ENCODE data around the gene TNFRSF21. TPM values are rescaled to one million over a fixed set of nuclear protein-coding genes. Genes with fewer than 3 reads are reported as not detected.
"Not testable (repeated sequence)": the region's sequence is repeated elsewhere in the genome, so short reads cannot be mapped to it uniquely, and the experiment has no call there.

TNFRSF21 gene, protein sequence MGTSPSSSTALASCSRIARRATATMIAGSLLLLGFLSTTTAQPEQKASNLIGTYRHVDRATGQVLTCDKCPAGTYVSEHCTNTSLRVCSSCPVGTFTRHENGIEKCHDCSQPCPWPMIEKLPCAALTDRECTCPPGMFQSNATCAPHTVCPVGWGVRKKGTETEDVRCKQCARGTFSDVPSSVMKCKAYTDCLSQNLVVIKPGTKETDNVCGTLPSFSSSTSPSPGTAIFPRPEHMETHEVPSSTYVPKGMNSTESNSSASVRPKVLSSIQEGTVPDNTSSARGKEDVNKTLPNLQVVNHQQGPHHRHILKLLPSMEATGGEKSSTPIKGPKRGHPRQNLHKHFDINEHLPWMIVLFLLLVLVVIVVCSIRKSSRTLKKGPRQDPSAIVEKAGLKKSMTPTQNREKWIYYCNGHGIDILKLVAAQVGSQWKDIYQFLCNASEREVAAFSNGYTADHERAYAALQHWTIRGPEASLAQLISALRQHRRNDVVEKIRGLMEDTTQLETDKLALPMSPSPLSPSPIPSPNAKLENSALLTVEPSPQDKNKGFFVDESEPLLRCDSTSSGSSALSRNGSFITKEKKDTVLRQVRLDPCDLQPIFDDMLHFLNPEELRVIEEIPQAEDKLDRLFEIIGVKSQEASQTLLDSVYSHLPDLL
- 56.0 and 71.9 TPM in 2 replicates for total RNA-seq

DNA sequence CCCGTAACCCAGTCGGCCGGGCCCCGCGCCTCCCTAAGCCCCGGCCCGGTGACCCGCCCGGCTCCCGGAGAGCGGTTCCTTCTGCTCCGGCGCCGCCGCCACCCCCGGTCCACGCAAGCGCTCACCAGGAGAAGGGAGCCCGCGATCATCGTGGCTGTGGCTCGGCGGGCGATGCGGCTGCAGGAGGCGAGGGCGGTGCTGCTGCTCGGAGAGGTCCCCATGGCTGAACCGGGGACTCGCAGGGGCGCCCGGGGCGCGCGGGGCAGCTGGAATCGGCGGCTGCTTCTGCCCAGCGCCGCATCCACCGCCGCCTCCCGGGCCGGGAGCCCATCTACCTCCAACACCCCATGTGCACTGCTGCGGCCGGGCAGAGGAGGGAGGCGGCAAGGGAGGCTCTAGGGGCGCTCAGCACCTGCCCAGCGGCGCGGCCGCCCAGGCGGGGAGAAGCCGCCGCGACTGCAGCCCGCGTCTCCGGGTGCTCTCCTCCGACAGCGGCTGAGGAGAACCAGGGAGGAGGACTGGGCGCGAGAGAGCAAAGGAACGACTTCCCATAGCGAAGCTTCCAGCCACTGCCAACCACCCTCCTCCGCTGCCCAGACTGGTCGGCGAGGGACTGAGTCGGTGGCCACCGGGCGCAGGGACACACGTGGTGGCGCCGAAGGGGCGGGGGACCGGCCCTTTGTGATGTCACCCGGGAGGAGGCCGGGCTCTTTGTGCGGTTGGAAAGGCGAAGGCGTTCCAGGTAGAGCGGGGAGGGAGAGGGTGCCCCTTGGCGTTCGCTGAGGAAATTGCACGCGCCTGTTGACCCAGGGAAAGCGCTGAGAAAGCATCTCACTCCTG, at the start of gene TNFRSF21:
Gene TNFRSF21, minus strand, starts transcription at position 615 of the 840 bp plus-strand sequence. Its CDS starts 394 bp downstream, at position 221.
- DNase-seq = peak; percentile 96

DNA sequence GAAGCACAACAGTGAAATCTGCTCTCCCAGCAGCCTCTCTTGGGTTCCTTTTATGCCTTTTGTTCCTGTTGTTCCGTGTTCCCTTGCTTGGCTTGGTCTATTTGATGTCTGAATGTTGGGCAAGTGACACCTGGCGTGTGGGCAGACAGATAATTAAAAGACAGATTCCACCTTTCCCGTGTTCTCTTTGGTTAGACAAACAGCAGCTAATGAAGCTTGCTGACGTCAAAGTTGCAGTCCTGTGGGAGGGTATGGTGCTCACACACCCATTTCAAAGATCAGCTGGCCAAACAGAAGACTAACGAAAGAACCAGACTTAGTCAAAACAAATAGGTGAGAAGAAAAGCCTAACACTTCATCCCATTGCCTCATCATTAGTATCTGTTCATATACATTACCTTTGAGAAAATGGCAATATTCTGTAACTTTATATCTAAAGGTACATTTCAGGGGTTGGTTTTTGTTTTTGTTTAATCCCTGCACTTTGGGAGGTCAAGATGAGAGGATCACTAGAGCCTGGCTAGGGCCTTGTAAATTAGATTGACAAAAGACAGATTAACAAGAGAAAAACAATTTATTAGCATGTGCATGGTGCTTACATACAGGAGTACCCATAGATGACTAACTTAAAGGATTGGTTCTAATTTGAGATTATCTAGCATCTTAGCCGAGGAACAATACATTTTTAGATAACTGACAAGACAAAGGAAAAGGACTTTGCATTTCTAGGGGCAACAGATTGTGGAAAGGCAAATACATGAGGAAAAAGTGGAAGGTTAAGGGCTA, 48.9 kb upstream of the TNFRSF21 start:
- DNase-seq = no peak

DNA sequence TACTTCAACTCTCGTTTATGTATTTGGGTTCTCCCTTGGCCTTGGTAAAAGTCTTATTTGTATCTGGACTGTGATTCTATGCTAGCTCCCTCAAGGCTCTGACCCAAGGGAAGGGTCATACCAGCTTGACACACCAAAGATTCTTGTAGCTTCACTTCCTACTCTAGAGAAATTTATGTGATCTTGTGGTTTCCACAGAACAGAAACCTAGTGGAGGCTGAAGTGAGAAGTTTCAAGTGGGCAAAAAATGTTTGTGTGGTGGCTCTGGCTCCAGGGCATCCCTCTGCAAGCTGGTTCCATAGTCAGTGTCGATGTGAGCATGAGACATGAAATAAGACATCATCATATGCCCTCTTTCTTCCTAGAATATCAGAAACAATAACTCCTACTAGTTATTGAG, 48.1 kb upstream of the TNFRSF21 start:
- no peak for DNase-seq

DNA sequence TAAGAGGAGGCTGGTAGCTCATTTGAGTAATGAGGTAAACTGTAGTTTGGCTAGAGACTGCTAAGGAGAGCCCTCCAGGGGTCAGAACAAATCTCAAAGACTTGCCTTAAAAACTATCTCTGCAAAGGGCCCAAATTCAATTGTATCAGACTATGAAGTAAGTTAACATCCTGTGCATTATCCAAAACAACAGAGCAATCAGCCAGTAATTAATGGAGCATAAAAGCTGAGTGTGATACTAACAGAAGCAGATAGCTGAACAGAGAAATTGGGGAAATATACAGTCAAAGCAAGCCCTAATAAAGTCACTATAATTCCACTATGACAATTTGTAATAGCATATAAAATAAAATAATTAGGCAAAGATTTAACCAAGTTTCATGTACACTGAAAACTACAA, 45.8 kb upstream of the TNFRSF21 start:
- no peak for DNase-seq

DNA sequence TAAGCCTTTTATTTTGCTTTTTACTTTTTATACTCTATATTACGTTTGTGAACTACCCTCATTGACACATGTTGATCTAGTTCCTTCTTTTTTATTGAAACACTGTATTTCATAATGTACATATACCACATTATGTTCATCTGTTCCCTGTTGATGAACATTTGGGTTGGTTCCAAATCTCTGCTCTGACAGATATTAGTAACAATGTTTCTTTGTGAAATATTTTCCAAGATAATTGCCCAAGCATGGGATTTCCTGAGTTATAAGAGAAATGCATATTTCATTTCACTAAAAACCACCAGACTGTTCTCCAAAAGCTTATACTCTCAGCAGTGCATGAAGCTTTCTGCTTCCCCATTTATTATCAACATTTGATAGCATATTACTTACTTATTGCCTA, 44.2 kb upstream of the TNFRSF21 start:
- no peak for DNase-seq

DNA sequence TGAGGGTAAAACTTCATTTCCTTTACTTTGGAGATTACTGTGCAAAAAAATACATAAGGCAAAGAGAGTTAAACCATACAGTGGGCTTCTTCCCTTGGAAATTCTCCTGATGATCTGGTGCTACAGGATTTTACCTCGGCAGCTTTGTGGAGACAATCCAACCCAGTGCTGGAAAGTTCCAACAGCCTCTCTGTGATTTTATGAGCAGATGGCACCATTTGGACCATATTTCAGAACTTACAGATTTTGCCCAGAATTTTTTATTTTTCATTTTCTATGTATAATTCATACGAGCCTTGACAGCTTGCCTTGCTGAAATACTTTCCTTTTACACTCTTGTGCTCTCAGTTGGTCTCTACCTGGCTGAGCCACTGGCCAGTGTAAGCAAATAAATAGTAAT, 43.3 kb upstream of the TNFRSF21 start:
- no peak for DNase-seq

DNA sequence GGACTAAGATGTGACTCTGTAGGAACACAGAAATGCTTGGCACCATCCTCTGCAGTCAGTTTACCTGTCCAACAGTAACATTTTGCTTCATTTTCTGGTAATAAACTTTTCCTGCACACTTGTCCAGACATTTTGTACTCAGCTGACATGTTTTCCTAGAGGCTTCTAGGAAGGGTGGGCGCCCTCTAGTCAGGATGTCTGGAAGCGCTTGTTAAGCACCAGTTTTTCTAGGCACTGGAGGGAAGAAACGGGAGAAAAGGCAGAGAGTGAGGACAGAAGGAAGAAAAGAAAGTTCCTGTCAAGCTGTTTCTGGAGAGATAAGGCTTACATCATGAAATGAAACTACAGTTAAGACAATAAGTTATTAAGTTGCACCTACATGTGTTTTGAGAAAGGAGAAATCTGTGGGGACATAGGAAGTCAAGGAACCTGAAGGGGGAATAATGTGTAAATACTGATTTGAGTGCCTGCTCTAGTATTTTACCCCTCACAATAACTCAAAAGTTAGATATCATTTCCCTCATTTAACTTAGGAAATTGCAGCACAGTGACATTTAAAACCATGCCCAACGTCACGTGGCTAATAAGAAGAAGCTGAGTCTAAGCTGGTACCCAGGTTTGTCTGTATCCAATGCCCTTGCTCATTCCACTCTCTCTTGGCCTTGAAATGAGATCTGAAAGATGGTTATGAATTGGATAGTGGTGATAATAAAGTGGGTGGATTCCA, 42.7 kb upstream of the TNFRSF21 start:
- DNase-seq = peak; percentile 13

DNA sequence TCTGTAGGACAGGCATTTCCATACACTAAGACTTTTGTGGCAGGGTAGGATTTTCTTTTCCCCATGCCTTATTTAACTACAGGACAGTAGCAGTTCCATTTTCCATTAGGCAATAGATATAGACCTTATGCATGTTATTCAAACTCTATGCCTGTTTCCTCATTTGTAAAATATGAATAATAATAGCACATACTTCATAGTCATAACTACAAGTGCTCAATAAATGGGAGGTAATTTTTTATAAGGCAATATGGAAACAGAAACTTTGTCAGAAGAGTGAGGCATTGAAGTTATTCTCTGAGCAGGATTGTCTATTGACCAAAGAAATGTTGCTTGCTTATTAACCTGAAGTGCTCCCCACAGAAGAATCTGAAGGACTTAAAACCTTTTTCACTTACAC, 41.9 kb upstream of the TNFRSF21 start:
- no peak for DNase-seq

DNA sequence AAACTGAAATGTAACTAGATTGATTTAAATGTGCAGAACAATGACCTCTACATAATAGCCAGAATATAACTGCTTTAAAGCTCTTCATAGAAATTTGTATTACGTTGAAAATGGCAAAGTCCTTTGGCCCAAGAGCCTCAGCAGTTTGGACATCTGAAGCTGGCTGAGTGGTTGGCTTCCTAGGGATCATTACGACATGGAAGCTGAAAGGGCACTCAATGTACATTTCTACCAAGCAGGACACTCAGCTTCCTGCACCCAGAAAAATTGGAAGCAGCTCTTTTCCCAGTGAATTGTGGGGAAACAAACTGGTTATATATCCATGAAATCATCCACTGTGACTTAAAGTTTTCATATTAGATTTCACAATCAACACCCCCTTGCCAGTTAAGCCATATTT, 40.2 kb upstream of the TNFRSF21 start:
- no peak for DNase-seq

DNA sequence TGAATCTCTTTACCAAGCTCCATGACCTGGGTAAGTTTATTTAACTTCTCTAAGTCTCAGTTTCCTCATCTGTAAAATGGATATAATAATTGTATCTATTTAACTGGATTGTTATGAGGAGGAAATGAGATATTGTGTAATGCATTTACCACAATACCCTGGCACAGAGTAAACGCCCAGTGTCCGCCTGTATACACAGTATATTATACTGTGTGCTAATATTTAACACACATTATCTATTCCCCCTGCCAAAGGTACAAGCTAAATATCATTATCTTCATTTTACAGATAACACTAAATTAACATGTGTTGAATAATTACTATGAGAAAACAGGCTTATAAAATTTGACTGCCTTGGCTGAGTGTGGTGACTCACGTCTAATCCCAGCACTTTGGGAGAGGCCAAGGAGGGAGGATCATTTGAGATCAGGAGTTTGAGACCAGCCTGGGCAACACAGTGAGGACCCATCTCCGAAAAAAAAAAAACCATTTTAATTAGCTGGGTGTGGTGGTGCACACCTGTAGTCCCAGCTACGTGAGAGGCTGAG, 38.7 kb upstream of the TNFRSF21 start:
- no peak for DNase-seq

DNA sequence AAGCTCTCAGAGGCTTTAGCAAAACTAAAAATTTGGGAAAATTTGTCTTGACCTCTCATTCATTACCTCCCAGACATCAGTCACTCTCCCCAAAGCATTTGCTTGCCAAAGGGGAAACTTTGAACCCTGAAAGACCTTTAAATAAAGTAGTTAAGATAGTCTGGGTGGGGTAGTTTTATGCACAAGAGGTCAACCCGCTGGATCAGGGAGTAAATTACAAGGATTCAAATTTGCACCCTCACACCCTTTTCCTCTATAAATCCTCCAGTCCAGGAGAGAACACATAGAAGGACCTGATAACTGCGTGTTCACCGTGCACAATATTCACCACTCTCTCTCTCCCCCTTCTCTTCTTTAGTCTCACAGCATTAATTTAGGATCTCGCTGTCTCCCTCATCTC, 36.1 kb upstream of the TNFRSF21 start:
- no peak for DNase-seq

DNA sequence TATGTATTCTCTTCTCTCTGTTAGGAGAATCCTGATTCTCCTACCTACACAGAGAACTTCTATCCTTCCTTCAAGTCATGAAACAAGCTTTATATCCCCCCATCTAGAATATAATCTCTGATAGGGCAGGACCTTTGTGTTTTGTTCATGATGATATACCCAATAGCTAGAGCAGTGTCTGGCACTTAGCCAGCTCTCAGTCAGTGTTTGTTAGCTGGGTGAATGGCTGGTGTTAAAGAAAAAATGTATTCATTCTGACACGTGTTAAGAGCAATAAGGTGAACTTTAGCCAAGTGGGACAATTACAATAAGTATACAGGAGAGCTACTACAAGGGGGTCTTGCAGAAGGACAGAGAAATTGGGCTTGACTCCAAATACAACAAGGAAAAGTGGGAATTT, 34.3 kb upstream of the TNFRSF21 start:
- DNase-seq = peak; percentile 4

DNA sequence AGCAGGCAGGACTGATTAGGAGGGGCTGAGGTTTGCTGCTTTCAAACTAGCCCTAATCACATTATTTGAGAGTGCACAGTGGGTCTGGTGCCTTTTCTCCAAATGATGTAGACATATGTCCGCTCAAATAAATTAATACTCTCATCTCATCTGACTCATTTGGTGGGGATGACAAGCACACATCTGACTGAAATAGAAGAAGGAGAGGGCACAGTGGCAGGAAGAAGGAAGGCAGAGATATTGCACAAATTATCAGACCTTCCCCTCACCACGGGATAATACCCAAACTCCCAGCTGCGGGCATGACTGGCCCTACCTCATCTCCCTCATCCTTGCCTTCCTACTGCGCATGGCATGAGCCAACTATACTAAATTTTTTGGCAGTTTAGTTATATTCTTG, 33.9 kb upstream of the TNFRSF21 start:
- no peak for DNase-seq

DNA sequence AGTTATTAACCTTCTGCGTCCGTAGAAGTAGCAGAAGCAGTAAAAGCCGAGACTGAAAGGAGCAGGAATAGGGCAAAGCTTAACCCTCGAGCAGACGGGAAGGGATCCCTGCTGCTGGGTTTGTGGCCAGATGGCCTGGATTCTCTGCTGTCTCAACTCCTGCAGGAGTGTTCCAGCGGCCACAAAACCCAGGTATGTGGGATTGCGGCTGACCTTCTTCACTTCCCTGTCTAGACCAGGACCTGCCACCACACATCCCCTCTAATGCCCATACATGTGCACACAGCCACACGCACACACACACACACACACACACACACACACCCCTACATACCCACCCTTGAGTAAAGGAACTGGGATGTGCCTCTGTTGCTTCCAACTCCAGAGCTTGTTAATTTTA, 33.1 kb upstream of the TNFRSF21 start:
- no peak for DNase-seq

DNA sequence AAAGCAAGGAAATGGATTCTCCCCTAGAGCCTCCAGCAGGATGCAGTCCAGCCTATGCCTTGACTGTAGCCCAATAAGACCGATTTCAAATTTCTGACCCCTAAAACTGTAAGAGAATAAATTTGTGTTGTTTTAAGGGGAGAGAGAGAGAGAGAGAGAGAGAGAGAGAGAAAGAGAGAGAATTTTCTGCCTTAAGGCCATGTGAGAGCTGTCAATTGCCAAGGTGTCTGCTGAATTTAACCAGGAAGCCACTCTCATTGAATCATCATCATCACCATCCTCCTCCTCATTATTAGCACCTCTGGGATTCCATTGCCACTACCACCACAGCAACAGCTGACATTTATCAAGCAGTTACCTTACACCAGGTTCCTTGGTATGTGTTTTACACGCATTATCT, 27.8 kb upstream of the TNFRSF21 start:
- no peak for DNase-seq

DNA sequence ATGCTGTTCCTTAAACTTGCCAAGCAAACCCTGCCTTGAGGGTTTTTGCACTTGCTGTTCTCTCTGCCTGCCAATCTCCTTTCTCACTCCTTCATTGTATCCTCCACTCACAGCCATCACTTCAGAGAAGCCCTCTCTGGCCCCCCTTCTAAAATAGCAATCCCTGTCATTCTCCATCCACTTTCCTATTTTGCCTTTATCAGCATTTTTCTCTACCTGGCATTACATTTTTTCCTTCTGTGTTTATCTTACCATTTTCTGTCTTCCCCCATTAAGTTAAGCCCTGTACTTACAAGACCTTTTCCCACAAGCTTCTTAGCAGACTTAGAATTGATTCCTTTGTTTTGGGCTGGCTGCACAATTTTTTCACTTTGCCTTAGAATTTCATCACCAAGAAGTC, 26.6 kb upstream of the TNFRSF21 start:
- DNase-seq = no peak

DNA sequence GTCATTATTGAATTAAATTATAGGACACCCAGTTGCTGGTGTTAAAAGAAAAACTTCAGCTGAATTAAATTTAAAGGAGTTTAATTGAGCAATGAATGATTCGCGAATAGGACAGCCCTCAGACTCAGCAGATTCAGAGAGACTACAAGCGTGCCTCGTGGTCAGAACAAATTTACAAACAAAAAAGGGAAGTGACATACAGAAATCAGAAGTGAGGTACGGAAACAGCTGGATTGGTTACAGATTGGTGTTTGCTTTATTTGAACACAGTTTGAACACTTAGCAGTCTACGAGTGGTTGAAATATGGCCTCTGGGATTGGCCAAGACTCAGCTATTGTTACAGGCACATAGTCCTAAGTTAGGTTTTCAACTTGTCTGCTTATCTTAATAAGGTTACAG, 25.8 kb upstream of the TNFRSF21 start:
- DNase-seq = peak; percentile 23

DNA sequence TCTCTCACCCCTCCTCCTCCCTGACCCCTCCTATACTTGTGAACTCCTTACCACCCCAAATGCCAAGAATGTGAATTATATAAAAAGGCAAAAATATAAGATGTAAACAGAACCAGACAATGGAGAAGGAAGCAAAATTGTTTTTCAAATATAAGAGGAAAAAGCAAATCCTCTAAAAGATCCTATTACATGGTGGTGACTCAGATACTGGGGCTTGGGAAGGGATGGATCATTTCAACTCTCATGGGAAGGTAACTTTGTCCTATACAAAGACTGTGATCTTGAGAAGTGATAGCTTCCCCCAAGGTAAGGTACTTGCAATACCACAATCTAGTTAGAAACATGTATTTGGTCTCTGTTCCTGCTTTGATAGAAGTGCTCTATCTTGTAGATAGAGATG, 24.6 kb upstream of the TNFRSF21 start:
- no peak for DNase-seq

DNA sequence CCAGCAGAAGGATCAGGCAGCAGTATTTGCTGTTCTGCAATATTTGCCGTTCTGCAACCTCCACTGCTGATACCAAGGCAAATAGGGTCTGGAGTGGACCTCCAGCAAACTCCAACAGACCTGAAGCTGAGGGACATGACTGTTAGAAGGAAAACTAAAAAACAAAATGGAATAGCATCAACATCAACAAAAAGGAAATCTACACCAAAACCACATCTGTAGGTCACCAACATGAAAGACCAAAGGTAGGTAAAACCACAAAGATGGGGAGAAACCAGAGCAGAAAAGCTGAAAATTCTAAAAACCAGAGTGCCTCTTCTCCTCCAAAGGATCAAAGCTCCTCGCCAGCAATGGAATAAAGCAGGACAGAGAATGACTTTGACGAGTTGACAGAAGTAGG, 18.9 kb upstream of the TNFRSF21 start:
- DNase-seq = not testable (repeated sequence)

DNA sequence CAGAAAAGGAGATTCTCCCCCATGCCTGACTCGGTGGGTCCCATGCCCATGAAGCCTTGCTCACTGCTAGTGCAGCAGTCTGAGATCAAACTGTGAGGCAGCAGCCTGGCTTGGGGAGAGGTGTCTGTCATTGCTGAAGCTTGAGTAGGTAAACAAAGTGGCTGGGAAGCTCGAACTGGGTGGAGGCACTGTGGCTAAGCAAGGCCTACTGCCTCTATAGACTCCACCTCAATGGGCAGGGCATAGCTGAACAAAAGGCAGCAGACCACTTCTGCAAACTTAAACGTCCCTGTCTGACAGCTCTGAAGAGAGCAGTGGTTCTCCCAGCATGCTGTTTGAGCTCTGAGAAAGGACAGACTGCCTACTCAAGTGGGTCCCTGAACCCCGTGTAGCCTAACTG, 18.4 kb upstream of the TNFRSF21 start:
- not testable (repeated sequence) for DNase-seq

DNA sequence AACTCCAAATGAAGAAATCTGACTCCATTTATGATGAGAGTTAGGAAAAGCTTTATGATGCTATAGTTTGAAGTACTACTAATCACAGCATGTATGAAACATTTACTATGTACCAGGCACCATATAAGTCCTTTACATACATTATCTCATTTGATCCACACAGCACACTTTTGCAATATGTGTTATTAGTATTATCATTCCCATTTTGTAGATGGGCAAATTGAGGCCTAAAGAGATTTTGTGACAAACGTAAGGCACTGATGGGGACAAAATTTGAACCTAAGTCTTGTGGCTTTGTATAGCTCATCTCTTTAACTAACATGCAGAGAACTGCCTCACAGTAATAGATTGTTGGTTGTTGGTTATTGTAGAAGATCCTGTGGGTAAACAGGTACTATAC, 14.2 kb upstream of the TNFRSF21 start:
- DNase-seq = no peak

DNA sequence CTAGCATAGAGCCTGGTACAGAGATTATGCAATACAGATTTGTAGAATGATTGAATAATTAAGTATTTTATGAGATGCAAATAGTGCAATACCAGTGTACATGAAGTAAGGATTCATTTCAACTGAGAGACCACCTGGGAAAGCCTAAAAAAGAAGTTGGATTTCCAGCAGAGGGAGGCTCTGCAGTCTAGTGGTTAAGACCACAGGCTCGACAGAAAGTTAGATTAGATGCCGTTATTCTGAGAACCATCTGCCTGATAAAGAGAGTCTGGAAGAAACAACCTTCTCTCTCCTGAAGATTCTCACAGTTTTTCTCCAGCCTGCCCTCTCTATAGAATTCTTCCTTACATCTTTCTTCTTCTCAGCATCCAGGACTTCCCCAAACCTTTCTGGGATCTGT, 13.6 kb upstream of the TNFRSF21 start:
- no peak for DNase-seq

All from dermis blood vessel endothelial cell (primary cell).